Prostate gland (tissue), 2 donors: ENCODE data around the gene ABCA2.

Source experiments
- CTCF ChIP-seq, 4 experiments: fragments of 200-600 bp in 2 of 4; fragments of 450-650 bp in 2 of 4; sonication (generic) in 2 of 4; IDR thresholded peaks; 1 replicate in 3 of 4; 2 replicates in 1 of 4; pipeline ENCODE4 v1.5.1; 2016 to 2019; ENCODE audit warnings: antibody characterized with exemption in 4 of 4, mild to moderate bottlenecking in 2 of 4, moderate library complexity in 2 of 4
- POLR2A ChIP-seq: fragments of 450-650 bp; IDR thresholded peaks from one replicate; pipeline ENCODE4 v1.6.1; 2016; ENCODE audit warnings: antibody characterized with exemption, mild to moderate bottlenecking
- POLR2AphosphoS5 ChIP-seq: sonication (generic); formaldehyde crosslinking; IDR thresholded peaks from one replicate; pipeline ENCODE4 v1.6.1; 2017; ENCODE audit warnings: antibody characterized with exemption

DNA sequence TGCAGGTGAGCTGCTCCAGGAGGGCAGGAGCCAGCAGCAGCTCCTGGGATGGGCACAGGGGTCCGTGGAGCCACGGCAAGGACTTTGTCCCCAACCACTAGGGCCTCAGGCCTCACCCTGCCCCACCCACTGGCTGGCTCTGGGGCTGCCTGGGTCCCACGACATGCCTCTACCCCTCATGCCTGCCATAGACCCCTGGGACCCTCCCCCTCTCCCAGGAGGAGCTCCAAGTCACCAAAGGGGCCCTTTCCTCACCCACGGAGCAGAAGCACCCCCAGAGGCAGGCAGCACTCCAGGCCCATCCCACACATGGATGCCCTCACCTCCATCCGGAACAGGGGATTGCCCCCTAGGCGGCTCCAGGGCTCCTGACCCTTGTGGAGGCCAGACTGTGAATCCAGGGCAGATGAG lies 6.5 kb downstream of the ABCA2 start:
- no peak for TF ChIP-seq CTCF (IDR thresholded peaks at IDR 0.05)
- TF ChIP-seq POLR2A: no peak
- TF ChIP-seq POLR2AphosphoS5: no peak
